SKM-1 treated with dmso at 0.1 percent for 144 hours (cell line): Measurements from ENCODE around the gene ITGA5.

Experiments
- DNase-seq: peaks from one replicate; lab custom pipeline; 2025; ENCODE audit not compliant: unreplicated experiment; lab: John Stamatoyannopoulos, UW

Gene ITGA5

DNA sequence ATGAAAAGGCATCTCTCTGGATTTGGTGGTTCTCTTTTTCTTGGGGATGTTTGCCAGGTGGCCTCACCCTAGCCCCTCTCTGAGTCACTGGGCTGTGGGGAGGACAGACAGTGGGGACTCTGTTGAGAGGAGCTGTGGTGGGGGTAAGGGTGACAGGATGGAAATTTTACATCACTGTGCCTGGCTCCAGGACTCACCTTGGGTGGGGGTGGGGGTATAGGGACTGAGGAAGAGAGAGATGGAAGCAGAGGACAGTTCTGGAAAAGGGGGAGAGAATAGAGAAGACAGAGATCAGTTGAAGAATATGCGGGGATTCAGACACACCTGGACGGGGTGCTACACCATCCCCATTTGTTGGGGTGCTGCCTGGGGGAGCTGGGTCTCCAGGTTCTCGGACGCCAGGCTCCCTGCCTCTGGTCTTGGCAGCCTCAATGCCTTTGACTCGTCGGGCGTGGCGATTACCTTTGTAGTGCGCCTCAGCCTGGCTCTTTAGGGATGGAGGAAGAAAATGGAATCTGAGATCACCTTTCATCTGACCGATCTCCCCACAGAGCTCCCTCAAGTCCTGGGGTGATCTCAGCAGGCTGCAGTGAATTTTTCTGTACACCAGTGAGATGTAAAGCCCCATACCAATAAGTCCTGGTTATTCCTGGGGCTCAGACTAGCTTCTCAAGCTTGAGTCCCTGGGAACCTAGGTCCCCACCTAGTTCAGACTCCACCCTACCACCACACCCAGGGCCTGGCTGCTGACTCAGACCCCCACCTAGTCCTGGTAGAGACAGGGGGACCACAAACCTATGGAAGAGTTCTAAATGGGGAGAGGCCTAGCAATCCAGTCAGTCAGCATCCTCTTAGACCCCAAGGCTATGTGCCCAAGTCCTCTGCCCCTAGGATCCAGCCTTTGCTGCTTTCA is 45.2 kb downstream of the ITGA5 start:
- DNase-seq: no peak

DNA sequence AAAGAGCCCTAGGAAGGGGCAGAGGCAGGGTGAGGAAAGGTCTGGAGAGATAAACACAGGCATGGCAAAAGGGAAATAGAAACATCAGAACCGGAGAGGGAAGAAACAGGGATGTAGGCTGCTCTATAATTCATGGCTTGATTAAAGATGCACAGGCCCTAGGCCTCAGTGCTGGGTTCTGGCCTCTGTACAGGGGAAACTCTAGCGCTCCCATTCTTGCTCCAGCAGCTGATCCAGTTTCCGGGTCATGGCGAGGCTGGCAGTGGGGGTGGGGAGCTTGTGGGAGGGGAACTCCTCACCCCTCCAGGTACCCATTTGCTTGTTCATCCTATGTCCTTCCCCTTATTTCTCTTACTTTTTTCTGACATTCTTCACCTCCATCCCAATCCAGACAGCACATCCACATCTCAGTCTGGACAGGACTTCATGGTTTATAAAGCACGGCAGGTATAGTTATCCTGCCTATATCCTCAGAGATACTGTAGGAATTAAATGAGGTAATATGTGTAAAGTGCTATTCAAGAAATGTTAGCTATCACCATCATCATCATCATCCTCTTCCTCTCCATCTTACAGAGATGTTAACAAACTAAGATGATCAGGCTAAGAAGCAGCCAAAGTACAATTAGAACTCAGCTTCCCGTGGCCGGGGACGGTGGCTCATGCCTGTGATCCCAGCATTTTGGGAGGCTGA is 46.8 kb downstream of the ITGA5 start:
- DNase-seq: no peak

DNA sequence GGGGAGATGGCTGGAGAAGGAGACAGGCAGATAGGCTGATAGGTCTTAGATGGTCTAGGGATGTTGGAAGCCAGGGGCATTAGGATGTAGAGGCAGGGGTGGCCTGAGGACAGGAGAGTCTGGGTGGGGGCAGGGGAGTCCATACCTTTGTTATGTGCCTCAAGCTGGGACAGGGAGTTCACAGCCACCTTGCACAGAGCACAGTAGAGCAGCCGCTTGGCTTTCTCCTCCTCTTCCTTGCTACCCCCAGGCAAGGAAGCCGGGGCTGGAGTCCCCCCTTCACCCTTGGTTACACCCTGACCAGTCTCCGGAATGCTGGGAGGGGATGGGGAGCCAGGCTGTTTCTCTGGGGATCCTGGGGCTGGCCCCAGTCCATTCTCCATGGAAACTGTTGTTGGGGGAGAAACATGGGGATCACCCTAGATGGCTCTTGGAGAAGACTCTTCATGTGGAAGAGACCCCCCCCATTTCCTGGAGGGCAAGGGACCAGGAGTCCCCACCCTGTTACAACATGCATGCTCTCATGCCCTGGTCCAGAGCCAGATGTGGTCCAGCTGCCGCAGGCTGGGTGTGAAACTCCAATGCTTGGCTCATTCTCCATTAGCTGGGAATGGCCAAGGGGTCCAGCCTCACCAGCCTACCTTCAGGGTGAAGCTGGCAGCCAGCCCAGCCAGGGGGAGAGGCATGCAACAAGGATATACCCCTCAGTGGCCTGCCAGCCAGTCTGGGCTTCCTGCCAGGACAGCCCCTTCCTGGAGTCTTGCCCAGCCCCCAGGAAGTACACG is 47.5 kb downstream of the ITGA5 start:
- DNase-seq: no peak

DNA sequence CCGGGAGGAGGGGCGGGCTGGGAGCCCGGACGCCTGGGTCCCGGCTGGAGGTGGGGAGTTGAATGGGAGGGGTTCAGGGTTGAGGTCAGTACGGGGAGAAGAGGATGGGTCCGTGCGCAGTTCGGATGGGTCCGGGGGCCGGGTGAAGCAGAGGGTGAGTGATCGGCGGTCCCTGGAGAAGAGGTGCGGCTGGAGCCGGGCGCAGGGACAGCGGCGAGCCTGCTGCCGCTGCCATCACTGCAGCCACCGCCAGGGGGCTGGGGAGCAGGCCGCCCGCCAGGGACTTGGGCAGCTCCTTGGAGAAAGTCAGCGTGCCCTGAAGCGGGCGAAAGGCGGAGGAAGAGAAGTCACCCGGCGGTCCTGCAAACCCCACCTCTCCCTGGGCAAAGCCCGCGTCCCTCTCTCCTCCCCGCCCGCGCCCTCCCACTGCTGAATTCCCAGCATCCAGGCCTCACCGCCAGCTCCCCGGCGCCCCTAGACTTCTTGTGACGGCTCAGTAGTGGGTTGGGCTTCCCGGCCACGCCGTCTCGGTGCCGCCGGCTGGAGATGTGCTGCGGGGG is 48.8 kb downstream of the ITGA5 start:
- no peak for DNase-seq

DNA sequence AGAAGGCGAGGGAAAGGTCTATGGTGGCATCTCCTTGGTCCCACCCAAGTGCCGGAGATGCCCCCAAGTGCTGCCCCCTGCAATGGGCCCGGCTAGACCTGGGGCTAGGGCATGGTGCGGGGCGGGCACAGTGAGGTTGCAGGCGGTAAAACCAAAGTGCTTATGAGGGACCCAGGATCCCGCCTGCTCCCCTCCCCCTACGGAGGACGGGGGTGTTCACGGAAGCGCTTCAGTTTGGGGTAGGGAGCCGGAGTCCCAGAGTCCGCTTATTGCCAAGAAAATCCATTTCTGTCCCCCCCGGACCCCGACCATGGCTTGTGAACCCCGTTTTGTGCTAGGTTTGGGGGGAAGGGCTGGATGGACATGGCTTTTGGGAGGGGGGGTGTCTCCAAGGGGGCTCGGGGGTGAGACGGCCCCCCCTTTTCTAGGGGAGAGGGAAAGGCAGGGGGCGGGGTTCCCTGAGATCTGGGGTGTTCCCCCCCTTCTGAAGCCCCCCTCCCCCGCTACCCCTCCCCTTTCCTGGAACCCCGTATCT is 49.4 kb downstream of the ITGA5 start:
- no peak for DNase-seq

DNA sequence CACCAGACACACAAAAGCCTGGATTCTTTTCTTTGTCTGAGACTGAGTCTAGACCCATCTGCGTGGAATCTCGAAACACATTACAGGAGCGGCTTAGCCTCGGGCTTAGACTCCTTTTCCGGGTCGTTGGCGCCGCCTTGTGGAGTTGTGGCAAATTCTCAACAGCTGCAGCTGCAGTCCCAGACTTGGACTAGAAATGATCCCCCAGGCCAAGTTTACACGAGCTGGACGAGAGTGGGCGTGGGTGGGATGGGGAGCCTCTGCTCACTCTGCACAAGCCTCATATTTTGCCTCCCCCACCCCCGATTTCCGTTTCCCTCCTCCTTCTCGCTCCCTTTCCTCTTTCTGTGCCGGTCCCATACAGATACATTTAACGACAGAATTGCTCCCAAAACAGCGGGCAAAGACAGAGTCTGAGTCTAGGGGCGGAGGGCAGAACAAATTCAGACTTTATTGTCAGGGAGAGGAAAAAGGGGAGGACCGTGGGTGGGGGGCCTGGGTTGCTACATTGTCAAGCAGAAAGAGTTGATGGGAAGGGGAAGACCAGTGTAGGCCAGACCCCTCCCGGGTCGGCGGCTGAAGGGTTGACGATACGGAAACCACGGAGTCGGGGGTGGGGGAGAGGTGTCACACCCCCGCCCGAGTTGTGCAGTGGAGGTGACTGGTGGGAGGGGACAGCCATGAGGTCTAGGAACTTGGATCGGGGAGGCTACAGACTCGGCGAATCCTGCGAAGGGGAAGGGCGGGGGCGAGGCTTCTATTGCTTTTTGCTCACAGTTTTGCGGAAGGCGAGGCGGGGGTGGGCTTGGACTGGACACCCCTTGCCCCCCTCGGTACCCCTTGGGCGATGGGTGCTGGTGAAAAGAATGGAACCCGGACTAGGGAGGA is 50.1 kb downstream of the ITGA5 start:
- DNase-seq: peak; percentile 49

DNA sequence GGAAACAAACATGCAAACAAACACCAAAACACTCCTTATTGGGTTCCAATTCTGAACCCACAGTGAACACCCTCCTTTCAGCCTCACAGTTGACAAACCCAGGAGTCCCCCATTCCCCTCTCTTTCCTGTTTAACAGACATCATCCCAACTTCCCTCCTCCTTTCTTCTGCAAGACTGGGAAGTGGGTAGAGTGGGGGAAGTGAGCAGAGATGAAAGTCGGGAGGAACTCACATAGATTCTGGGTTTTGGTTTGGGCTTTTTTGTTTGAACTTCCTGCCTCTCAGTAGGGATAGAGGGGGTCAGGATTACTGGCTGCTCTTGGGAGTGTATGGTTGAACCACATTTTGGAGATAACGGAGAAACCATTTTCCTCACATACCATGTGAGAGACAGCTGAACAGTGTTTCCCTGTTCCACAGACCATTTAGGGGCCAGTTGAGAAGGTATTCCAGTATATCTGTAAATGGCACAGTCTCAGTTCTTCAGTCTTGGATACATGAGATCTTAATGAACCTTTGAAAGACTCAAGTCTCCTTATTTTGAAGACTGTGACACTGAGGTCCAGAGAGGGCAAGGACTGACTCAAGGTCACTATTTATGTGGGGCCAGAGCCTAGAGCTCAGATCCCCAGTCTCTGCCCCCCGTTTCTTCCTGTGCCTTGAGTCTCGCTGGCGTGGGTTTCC is 50.9 kb downstream of the ITGA5 start:
- DNase-seq: no peak

DNA sequence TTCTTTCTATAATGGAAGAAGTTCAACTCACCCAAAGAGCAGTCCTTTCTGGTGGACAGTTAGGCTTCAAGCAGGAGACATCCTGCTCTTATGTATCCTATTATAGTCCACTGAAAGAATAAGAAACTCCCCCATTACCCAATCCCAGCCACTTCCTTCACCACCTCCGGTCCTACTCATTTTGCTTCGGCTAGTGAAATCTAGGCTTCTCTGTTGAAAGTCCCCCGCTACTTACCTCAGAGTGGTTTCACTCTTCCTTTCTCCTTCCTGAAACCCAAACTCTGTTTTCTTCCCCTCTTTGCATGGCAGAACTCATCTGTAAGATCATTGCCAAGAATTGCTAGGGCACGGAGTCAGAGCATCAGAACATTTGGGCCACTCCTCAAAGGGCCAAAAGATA is 54.7 kb downstream of the ITGA5 start, which contains the start of gene GPR84:
Gene GPR84 (minus strand): TSS at position 74 of the 400 bp plus-strand sequence. CDS start 635 bp downstream, outside the sequence.
- peak; percentile 78 for DNase-seq

DNA sequence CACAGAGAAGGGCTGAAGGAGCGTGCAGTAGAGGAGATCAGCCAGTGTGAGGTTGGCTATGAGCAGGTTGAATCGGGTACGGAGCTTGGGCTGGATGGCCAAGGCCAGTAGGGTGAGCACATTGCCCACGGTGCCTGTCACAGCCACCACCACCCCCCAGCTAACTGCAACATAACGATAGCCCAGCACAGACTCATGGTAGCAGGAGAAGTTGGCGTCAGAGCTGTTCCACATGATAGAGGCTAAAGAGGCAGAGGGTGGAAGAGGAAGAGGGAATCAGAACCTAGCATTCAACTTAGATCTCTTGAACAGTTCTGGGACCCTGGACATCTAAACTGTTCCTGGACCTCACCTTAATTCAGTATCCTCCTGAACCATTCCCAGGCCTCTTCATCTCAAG is 55.4 kb downstream of the ITGA5 start:
- DNase-seq: no peak

DNA sequence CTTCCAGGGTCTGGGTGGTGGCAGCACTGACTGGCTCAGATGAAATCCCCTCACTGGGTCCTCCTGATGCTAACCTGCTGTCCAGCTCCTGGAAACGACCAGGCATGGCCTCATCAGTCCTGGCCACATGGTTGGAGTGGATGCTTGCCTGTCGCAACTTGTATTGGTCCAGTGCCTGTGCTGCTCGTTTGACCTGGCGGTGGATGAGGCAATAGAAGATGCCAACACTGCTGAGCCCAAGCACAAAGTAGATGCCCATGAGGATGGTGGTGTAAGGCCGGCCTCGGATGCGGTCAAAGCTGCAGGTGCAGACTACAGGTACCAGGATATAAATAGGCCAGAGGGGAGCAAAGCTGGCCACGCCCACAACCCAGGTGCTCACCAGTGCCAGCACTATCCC is 56.0 kb downstream of the ITGA5 start:
- DNase-seq: no peak

DNA sequence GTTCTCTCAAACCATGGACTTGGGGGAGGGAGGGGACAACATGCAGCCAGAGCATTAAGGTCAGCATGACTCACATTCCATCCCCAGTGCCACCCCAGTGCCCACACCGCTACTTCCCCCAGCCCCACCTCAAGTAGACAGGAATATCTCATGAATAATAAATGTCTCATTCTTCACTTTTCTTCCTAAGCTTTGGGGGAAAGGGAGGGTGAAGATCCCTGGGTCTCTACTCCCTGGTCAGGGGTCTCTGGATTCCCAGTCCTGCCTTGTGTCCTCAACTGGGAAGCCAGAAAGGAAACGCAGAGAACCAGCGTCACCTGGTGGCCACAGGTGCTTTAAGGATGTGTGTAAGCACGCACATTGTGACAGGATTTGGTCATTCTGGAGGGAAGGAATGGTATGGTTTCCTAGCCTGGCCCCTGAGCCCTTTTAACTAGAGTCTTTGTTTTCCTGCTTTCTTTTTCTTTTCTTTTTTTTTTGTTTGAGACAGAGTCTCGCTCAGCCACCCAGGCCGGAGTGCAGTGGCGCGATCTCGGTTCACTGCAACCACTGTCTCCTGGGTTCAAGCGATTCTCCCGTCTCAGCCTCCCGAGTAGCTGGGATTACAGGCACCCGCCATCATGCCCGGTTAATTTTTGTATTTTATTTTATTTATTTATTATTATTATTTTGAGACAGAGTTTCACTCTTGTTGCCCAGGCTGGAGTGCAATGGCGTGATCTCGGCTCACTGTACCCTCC is 58.2 kb downstream of the ITGA5 start:
- DNase-seq: no peak

DNA sequence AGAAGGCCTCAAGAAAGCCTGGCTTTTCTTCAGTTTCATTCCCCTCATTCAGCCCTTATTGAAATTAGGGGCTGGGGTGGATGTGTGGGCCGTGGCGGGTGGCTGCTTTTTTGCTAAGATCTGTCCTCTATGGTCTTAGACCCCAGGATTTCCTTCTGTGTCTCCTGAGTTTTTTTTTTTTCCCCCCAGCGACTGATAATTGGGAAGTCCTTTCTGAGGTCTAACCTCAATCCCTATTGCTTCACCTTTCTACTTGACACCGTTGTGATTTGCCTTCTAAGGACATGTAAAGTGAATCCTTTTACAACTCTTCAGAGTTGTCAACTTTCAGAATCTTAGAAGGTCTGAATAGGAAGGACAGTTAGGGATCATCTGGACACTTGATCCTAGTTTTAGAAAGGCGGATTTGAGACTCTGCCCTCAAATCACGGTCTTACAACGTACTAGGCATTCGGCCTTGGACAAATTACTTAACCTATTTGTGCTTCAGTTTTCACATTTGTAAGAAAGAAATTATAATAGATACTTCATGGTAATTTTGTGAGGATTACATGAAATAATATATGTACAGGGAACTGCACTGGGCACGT is 59.2 kb downstream of the ITGA5 start:
- DNase-seq: no peak

DNA sequence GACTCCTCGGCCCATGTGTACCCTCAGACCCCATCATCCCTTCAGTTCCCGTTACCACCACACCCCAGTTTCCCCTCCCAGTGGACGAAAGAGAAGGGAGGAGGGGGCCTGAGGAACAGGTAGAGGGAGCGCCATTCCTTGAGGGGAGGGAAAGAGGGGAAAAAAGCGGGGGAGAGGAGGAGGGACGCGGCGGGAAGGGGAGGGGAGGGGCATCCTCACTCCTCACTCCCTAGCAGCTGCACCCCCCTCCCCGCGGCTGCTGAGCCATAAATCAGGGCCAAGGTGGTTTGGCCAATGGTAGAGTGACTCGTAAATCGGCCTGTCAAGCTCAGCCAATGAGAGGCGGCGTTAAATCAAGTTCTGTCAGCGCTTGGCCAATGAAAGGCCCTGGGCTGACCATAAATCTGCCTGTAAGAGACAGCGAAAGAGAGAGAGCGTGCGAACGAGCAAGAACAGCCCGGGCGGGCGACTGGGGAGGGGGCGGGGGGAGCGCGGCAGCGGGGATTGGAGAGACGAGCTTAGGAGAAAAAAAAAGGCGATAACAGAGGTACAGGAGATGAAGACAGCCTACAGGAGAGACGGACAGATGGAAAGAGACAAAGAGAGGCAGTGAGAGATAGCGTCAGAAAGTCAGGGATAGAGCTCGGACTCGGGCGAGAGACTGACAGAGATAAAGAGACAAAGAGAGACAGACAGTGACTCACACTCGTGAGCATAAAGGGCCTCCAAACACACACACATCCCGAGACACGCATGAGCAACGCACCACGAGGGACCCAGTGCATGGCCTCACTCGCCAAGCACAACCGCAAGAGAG is 59.9 kb downstream of the ITGA5 start:
- DNase-seq: peak; percentile 69

DNA sequence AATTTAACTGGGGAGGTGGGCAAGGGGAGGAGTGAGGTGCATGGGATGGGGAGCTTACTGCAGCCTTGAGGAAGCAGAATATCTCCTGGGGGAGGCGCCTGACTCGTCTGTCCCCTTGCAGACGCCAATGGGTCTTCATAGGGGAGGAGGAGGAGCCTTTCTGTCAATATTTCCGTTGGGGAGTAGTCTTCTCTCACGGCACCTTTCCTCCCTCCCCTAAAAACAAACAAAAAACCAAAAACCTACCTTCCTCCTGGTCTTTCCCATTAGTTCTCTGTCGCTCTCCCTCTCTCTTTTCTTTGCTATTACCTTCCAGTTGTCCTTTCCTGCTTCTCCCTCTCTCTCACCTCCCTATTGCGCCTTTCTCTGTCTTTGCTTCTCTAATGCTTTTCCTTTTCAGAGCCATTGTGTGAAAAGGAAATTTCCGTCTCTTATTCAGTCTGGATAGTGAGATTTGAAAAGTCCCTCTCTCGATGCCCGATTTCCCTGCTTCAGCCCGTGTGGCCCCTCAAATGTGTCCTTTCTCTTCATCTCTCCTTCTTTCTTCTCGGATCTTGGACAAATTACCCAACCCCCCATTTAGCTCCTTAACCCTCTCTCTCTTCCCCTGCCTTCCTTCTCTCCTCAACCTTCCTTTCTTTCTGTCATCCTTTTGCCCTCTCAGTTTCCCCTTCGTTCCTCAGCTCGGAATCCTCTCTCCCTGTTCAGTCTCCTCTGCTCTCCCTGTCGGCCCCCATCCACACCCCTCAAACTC is 60.7 kb downstream of the ITGA5 start:
- no peak for DNase-seq

DNA sequence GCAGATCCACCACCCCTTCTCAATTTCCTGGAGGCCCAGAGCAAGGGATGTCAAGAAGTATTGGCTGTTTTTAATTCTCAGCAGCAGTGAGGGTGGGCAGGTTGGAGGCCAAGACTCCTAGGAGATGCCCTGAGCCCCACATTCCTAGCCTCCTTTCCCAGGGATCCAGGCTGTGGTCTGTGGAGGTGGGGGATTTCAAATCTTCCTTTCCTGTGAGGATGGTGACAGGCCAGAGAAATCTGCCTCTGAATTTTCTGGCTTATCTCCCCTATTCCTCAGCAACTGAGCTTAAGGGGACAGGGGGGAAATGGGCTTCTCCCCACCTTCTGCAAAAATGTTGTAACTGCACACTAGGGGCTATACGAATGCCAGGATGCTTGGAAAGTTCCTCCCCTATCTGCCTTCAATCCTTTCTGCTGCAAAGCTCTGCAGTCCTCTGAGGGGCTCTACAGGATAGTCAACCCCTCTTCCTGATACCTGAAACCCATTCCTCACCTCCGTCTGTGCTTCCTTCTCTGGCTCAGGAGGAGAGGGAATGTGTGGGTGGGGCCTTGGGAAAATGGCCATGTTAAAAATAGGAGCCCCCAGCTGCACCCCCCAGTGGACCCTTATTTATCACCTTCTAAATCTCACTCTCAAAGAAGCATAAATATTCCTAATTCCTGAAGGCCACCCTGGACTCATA is 61.4 kb downstream of the ITGA5 start:
- DNase-seq: no peak

DNA sequence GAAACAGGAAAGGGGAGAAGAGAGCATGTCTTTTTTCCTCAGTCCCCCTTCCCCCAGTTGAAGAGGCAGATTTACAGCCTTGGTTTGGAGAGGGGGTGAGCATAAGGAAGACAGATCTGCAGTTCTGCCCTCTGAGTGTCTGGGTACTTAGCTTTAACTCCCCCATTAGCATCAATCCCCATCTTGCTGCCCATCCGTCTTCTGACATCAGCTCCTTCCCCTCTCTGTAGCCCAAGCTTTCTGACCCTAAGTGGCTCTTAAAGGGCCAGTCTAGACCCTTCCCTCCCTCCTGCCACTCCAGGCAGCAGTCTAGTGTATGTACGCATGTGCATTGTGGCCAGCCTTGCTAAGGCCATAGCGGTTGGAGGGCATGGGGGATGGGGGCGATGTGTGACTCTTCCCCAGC is 62.1 kb downstream of the ITGA5 start:
- DNase-seq: no peak
